ENCODE results near the gene ACTR3.

DNA sequence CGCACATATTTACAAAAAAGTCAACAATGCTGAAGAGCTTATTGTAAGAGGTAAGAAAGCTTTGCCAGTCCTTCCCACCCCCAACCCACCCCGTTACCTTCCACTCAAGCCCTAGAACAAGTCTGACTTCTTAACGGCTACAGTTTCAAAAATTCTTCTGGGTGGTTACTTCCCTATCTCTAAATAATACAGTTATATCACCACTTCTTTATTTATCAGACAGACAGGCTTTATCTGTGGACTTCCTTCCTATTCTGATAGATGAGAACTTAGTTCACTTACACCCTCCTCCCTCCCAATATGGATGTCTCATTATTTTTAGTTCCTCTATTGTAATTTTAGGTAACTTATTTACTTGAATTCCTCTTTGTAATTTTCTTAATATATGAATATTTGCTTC lies 26.7 kb upstream of the ACTR3 start:
- TF ChIP-seq, protein P1, sequence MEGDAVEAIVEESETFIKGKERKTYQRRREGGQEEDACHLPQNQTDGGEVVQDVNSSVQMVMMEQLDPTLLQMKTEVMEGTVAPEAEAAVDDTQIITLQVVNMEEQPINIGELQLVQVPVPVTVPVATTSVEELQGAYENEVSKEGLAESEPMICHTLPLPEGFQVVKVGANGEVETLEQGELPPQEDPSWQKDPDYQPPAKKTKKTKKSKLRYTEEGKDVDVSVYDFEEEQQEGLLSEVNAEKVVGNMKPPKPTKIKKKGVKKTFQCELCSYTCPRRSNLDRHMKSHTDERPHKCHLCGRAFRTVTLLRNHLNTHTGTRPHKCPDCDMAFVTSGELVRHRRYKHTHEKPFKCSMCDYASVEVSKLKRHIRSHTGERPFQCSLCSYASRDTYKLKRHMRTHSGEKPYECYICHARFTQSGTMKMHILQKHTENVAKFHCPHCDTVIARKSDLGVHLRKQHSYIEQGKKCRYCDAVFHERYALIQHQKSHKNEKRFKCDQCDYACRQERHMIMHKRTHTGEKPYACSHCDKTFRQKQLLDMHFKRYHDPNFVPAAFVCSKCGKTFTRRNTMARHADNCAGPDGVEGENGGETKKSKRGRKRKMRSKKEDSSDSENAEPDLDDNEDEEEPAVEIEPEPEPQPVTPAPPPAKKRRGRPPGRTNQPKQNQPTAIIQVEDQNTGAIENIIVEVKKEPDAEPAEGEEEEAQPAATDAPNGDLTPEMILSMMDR (IDR thresholded peaks at IDR 0.05) = no peak
- no peak for TF ChIP-seq POLR2A (IDR thresholded peaks at IDR 0.05)

Measured in testis (tissue), 2 donors.